Left lung (tissue), 10 donors: Measurements from ENCODE around the gene PAK3. TPM values are rescaled to one million over a fixed set of nuclear protein-coding genes. Genes with fewer than 3 reads are reported as not detected.
A peak's percentile ranks its signal among the peaks of the same experiment; 100 is the strongest.

ENCODE experiments used
- ATAC-seq: fragments of 200-7000 bp; cut with Tn5 transposase; one replicate; pipeline ENCODE4 v1.9.1; 2020; ENCODE audit warnings: moderate library complexity
- DNase-seq, 4 donors: peaks; one replicate each; pipeline ENCODE4 v3.0.0-alpha.2; 2013 to 2020
- H3K27ac ChIP-seq, 2 donors: fragments of 200-600 bp; sonication (generic) in 1 of 2; one replicate each; pipeline versions ENCODE4 v1.5.0 to v1.8.0; 2020 to 2021
- H3K27me3 ChIP-seq, 2 donors: fragments of 200-600 bp; sonication (generic) in 1 of 2; one replicate each; pipeline versions ENCODE4 v1.5.0 to v1.8.0; 2020 to 2021
- H3K36me3 ChIP-seq, 2 donors: fragments of 200-600 bp; sonication (generic) in 1 of 2; one replicate each; pipeline versions ENCODE4 v1.5.0 to v1.8.0; 2020 to 2021
- H3K4me1 ChIP-seq, 2 donors: fragments of 200-600 bp; one replicate each; pipeline ENCODE4 v1.8.0; 2021
- H3K4me3 ChIP-seq, 2 donors: fragments of 200-600 bp; sonication (generic) in 1 of 2; one replicate each; pipeline versions ENCODE4 v1.5.0 to v1.8.0; 2020 to 2021; ENCODE audit warnings: mild to moderate bottlenecking in 1 of 2
- H3K9me3 ChIP-seq, 2 donors: fragments of 200-600 bp; sonication (generic) in 1 of 2; one replicate each; pipeline versions ENCODE4 v1.5.0 to v1.8.0; 2020 to 2021
- CTCF ChIP-seq, 2 donors: fragments of 200-600 bp; sonication (generic) in 1 of 2; IDR thresholded peaks; one replicate each; pipeline versions ENCODE4 v1.5.0 to v1.8.0; 2021; ENCODE audit warnings: antibody characterized with exemption in 2 of 2
- intact Hi-C, 2 donors: fragments of 100-400 bp; cut with DNase I; formaldehyde crosslinking; loops; one replicate each; pipeline versions ENCODE4 v1.11.2 to v1.14.2; 2022
- polyA plus RNA-seq, 6 donors: library from polyadenylated mRNA; unstranded; fragments of 120-200 nt; gene quantifications; one replicate each; pipeline ENCODE4 v1.2.1, GENCODE V29; 2013; ENCODE audit not compliant: insufficient read length in 6 of 6
- total RNA-seq, 2 donors: library from RNA; stranded (reverse); fragmentation: NEBNext Ultra II Directional; extraction: Animal tissue kit (Norgen Biotek cat#: 25700); gene quantifications; one replicate each; pipeline ENCODE4 v1.2.1, GENCODE V29; 2021
- donor health status: DM: no; HTN: yes; CAD: no.
- donor health status: DM: no; HTN: no; CAD: no.

PAK3 gene
- total and polyA plus RNA-seq, 8 donors = 0.42 to 3.1 (median 0.97) TPM

- Histone ChIP-seq H3K4me3 (no peak overlapping the region), H3K4me1 (no peaks in the 10 kb centered on the region), H3K36me3 (no peaks in the 10 kb centered on the region), H3K27ac (no peak overlapping the region), H3K9me3 (no peaks in the 10 kb centered on the region), H3K27me3 (peaks cover 0 to 18% of the 10 kb centered on the region in 2 donors)
- intact Hi-C loops = no loop called here
- DNase-seq (no peak), ATAC-seq (no peak)
- no peak for TF ChIP-seq CTCF (IDR thresholded peaks at IDR 0.05)
These were observed 172.5 kb downstream of the PAK3 start for GRCh38 chrX:111268506-111268905.

GRCh38 chrX:111270339-111270738, 174.3 kb downstream of the PAK3 start, which contains the start of gene CAPN6:
Gene CAPN6, minus strand, starts transcription at chrX:111270483. Its CDS starts 6,547 bp downstream, at chrX:111263936.
- no peak for TF ChIP-seq CTCF (IDR thresholded peaks at IDR 0.05)
- DNase-seq (peak in 1 of 4 donors; percentile 21), ATAC-seq (peak; percentile 81)
- Histone ChIP-seq H3K36me3 (no peaks in the 10 kb centered on the region), H3K4me3 (no peak within 1 kb of the TSS), H3K4me1 (no peaks in the 10 kb centered on the region), H3K27ac (no peak within 1 kb of the TSS), H3K27me3 (peaks cover 0 to 18% of the 10 kb centered on the region in 2 donors), H3K9me3 (no peaks in the 10 kb centered on the region)
- intact Hi-C loops = no loop called here

Other genes starting within 250 kb of the PAK3 start
- gene CAPN6, start 174.3 kb downstream of the PAK3 start, total RNA-seq = 1 to 10 TPM in 1 of 2 donors, under 1 TPM in 1; 0.29 to 3.8 TPM
- 10 to 100 TPM; 12.5 to 25.4 (median 16.8) TPM for gene CAPN6, start 174.3 kb downstream of the PAK3 start, polyA plus RNA-seq